Measurements from ENCODE around the gene MCCC1.

DNA sequence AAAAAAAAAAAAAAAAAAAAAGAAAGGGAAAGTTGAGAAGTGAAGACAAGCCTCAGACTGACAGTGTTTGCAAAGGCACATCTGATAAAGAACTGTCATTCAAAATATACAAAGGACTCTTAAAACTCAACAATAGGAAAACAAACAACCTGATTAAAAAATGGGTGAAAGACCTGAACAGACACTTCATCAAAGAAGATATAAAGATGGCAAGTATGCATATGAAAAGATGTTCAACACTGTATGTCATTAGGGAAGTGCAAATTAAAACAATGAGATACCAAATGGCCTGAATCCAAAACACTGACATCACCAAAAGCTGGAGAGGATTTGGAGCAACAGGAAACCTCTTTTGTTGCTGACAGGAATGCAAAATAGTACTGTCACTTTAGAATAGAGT lies 48.6 kb downstream of the MCCC1 start:
- TF ChIP-seq, protein P1, sequence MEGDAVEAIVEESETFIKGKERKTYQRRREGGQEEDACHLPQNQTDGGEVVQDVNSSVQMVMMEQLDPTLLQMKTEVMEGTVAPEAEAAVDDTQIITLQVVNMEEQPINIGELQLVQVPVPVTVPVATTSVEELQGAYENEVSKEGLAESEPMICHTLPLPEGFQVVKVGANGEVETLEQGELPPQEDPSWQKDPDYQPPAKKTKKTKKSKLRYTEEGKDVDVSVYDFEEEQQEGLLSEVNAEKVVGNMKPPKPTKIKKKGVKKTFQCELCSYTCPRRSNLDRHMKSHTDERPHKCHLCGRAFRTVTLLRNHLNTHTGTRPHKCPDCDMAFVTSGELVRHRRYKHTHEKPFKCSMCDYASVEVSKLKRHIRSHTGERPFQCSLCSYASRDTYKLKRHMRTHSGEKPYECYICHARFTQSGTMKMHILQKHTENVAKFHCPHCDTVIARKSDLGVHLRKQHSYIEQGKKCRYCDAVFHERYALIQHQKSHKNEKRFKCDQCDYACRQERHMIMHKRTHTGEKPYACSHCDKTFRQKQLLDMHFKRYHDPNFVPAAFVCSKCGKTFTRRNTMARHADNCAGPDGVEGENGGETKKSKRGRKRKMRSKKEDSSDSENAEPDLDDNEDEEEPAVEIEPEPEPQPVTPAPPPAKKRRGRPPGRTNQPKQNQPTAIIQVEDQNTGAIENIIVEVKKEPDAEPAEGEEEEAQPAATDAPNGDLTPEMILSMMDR (IDR thresholded peaks at IDR 0.05; ENCODE audit: poor library complexity), result no peak
- TF ChIP-seq EZH2phosphoT487 (IDR thresholded peaks at IDR 0.05; ENCODE audit: low read depth, severe bottlenecking, unreplicated experiment), result no peak

All from hepatocyte (in vitro differentiated cells).